ENCODE data around the gene PLEKHH2. TPM values are rescaled to one million over a fixed set of nuclear protein-coding genes. Genes with fewer than 3 reads are reported as not detected.

The PLEKHH2 gene
- total and polyA plus RNA-seq, 7 donors, result 0.69 to 83.1 (median 35.3) TPM

- no peak for DNase-seq
- intact Hi-C loops (cut with DNase I), result no loop called here
These were observed 27.7 kb upstream of the PLEKHH2 start for GRCh38 chr2:43609290-43609918.

GRCh38 chr2:43610361-43610760 is 26.7 kb upstream of the PLEKHH2 start:
- intact Hi-C loops (cut with DNase I), result loop anchor here (5.0 kb wide), 1 partner anchor 162 kb away; the partner anchor contains the start of gene DYNC2LI1
- no peak for DNase-seq
- peaks cover 0 to 4% (median 0%) of the 10 kb centered on the region in 4 donors for H3K4me1 ChIP-seq
- TF ChIP-seq POLR2A (IDR thresholded peaks at IDR 0.05) (no peak), POLR2AphosphoS5 (IDR thresholded peaks at IDR 0.05) (no peak), EP300 (IDR thresholded peaks at IDR 0.05) (no peak), CTCF (IDR thresholded peaks at IDR 0.05) (no peak)
- H3K4me3 ChIP-seq, result no peak overlapping the region
- no peak overlapping the region for H3K27ac ChIP-seq
- 96 to 98% methylated on average over 4 of the region's 4 CpGs for WGBS, 2 donors
- H3K36me3 ChIP-seq, result no peaks in the 10 kb centered on the region
- no peaks in the 10 kb centered on the region for H3K9me3 ChIP-seq
- H3K27me3 ChIP-seq, result no peaks in the 10 kb centered on the region

More at GRCh38 chr2:43609290-43609918, 27.7 kb upstream of the PLEKHH2 start:
- peaks cover 0 to 4% (median 0%) of the 10 kb centered on the region in 4 donors for H3K4me1 ChIP-seq
- H3K27ac ChIP-seq, result no peak overlapping the region
- H3K36me3 ChIP-seq, result no peaks in the 10 kb centered on the region
- WGBS, 2 donors, result 34 to 51% methylated on average over 6 of the region's 6 CpGs
- no peak overlapping the region for H3K4me3 ChIP-seq
- H3K27me3 ChIP-seq, result no peaks in the 10 kb centered on the region
- no peaks in the 10 kb centered on the region for H3K9me3 ChIP-seq
- no peak for TF ChIP-seq POLR2A (IDR thresholded peaks at IDR 0.05)
- TF ChIP-seq EP300 (IDR thresholded peaks at IDR 0.05), result no peak
- no peak for TF ChIP-seq POLR2AphosphoS5 (IDR thresholded peaks at IDR 0.05)
- TF ChIP-seq CTCF (IDR thresholded peaks at IDR 0.05), result peak in 3 of 4 experiments; percentile 49 to 61 (median 58)

GRCh38 chr2:43611987-43612894 is 24.8 kb upstream of the PLEKHH2 start:
- H3K27me3 ChIP-seq, result no peaks in the 10 kb centered on the region
- H3K27ac ChIP-seq, result peak overlapping the region in 3 of 4 donors; percentile 11 to 48 (median 18)
- H3K9me3 ChIP-seq, result no peaks in the 10 kb centered on the region
- DNase-seq, result peak; percentile 80
- intact Hi-C loops (cut with DNase I), result loop anchor here (5.0 kb wide), 1 partner anchor 160 kb away; the partner anchor contains the start of gene DYNC2LI1
- no peak for TF ChIP-seq POLR2A (IDR thresholded peaks at IDR 0.05)
- peak; percentile 59 to 72 (median 69) for TF ChIP-seq CTCF (IDR thresholded peaks at IDR 0.05)
- H3K4me3 ChIP-seq, result no peak overlapping the region
- no peaks in the 10 kb centered on the region for H3K36me3 ChIP-seq
- WGBS, 2 donors, result 37 to 62% methylated on average over 14 of the region's 14 CpGs
- H3K4me1 ChIP-seq, result peaks cover 0 to 4% (median 0%) of the 10 kb centered on the region in 4 donors

GRCh38 chr2:43612944-43613343 is 24.1 kb upstream of the PLEKHH2 start:
- peak; percentile 72 for DNase-seq
- Histone ChIP-seq H3K36me3 (no peaks in the 10 kb centered on the region), H3K4me3 (no peak overlapping the region), H3K9me3 (no peaks in the 10 kb centered on the region), H3K27ac (peak overlapping the region in 3 of 4 donors; percentile 11 to 48 (median 18)), H3K4me1 (peaks cover 0 to 4% (median 0%) of the 10 kb centered on the region in 4 donors), H3K27me3 (no peaks in the 10 kb centered on the region)
- intact Hi-C loops (cut with DNase I), result loop anchor here (5.0 kb wide), 1 partner anchor 159 kb away; the partner anchor contains the start of gene DYNC2LI1
- WGBS, 2 donors, result 78 to 86% methylated on average over 7 of the region's 7 CpGs
- TF ChIP-seq POLR2A (IDR thresholded peaks at IDR 0.05), result no peak
- peak in 2 of 4 donors; percentile 37 to 39 for TF ChIP-seq POLR2AphosphoS5 (IDR thresholded peaks at IDR 0.05)
- no peak for TF ChIP-seq EP300 (IDR thresholded peaks at IDR 0.05)
- TF ChIP-seq CTCF (IDR thresholded peaks at IDR 0.05), result no peak
